ENCODE data around the gene ESYT1.

Gene ESYT1

GRCh38 chr12:56189099-56189917, 61.2 kb downstream of the ESYT1 start, which contains the start of gene SMARCC2:
TSS of gene SMARCC2 (minus strand) at chr12:56189483. CDS start at chr12:56189461, 22 bp downstream.
- peak within 1 kb of the TSS; percentile 93 for H3K4me3 ChIP-seq (ENCODE audit: low read length)
- TF ChIP-seq ZNF274 (IDR thresholded peaks at IDR 0.05; ENCODE audit: low read depth, low read length): no peak

GRCh38 chr12:56189918-56190694, 62.0 kb downstream of the ESYT1 start:
- TF ChIP-seq ZNF274 (IDR thresholded peaks at IDR 0.05; ENCODE audit: low read depth, low read length): no peak

GRCh38 chr12:56190695-56191155, 62.7 kb downstream of the ESYT1 start:
- H3K4me3 ChIP-seq (ENCODE audit: low read length): peak overlapping the region; percentile 92; the same call in 1 of the 2 replicates
- TF ChIP-seq ZNF274 (IDR thresholded peaks at IDR 0.05; ENCODE audit: low read depth, low read length): no peak

More at GRCh38 chr12:56189918-56190694, 62.0 kb downstream of the ESYT1 start:
- peak overlapping the region; percentile 92 for H3K4me3 ChIP-seq (ENCODE audit: low read length)

- H3K4me3 ChIP-seq (ENCODE audit: low read length): no peak overlapping the region
- TF ChIP-seq ZNF274 (IDR thresholded peaks at IDR 0.05; ENCODE audit: low read depth, low read length): no peak
These were observed 64.5 kb downstream of the ESYT1 start for GRCh38 chr12:56192582-56192981.

- H3K4me3 ChIP-seq (ENCODE audit: low read length): no peak overlapping the region
- TF ChIP-seq ZNF274 (IDR thresholded peaks at IDR 0.05; ENCODE audit: low read depth, low read length): no peak
These were observed 65.0 kb downstream of the ESYT1 start for GRCh38 chr12:56193025-56193578.
